Activated T-cell treated with anti-CD3 and anti-CD28 coated beads, Interleukin-2, amount 50 U/mL, for 24 hours (primary cell): Measurements from ENCODE around the gene MGAT1.
"Not testable (repeated sequence)": the region's sequence is repeated elsewhere in the genome, so short reads cannot be mapped to it uniquely, and the experiment has no call there.

Source experiments
- DNase-seq: peaks from one replicate; pipeline ENCODE4 v3.0.0-alpha.2; 2020
- H3K27ac Mint-ChIP-seq: 2 replicates; pipeline ENCODE4 v1.8.0; 2020; ENCODE audit warnings: mild to moderate bottlenecking, mixed read lengths
- H3K27me3 Mint-ChIP-seq: 2 replicates; pipeline ENCODE4 v1.8.0; 2020; ENCODE audit warnings: mixed read lengths
- H3K36me3 Mint-ChIP-seq: 2 replicates; pipeline ENCODE4 v1.8.0; 2020; ENCODE audit warnings: low read depth, mixed read lengths
- H3K4me1 Mint-ChIP-seq: 2 replicates; pipeline ENCODE4 v1.8.0; 2020; ENCODE audit warnings: low read depth, mixed read lengths
- H3K4me3 Mint-ChIP-seq: 2 replicates; pipeline ENCODE4 v1.8.0; 2020; ENCODE audit warnings: mild to moderate bottlenecking, moderate library complexity, mixed read lengths
- H3K9me3 Mint-ChIP-seq: 2 replicates; pipeline ENCODE4 v1.8.0; 2020; ENCODE audit warnings: mixed read lengths

Gene MGAT1

GRCh38 chr5:180788651-180789410 is 13.8 kb downstream of the MGAT1 start:
- peaks cover 44% of the 10 kb centered on the region for H3K4me1 Mint-ChIP-seq
- H3K4me3 Mint-ChIP-seq, H3K9me3 Mint-ChIP-seq, H3K27me3 Mint-ChIP-seq, DNase-seq: not testable (repeated sequence)
- H3K27ac Mint-ChIP-seq = peak overlapping the region; percentile 26
- peaks cover 63% of the 10 kb centered on the region for H3K36me3 Mint-ChIP-seq

GRCh38 chr5:180787711-180788431 is 14.7 kb downstream of the MGAT1 start:
- H3K4me3 Mint-ChIP-seq = no peak overlapping the region
- H3K27ac Mint-ChIP-seq = peak overlapping the region; percentile 85
- H3K27me3 Mint-ChIP-seq = no peaks in the 10 kb centered on the region
- no peak for DNase-seq
- peaks cover 53% of the 10 kb centered on the region for H3K36me3 Mint-ChIP-seq
- peaks cover 41% of the 10 kb centered on the region for H3K4me1 Mint-ChIP-seq
- H3K9me3 Mint-ChIP-seq = no peaks in the 10 kb centered on the region

- Mint-ChIP-seq H3K4me1 (peaks cover 42% of the 10 kb centered on the region), H3K4me3 (no peak overlapping the region), H3K27me3 (no peaks in the 10 kb centered on the region), H3K36me3 (peaks cover 43% of the 10 kb centered on the region), H3K9me3 (no peaks in the 10 kb centered on the region), H3K27ac (peak overlapping the region; percentile 85)
- DNase-seq = no peak
These were observed 15.8 kb downstream of the MGAT1 start for GRCh38 chr5:180786531-180787398.

GRCh38 chr5:180785794-180786221 is 16.8 kb downstream of the MGAT1 start:
- H3K27me3 Mint-ChIP-seq = no peaks in the 10 kb centered on the region
- H3K27ac Mint-ChIP-seq = peak overlapping the region; percentile 85
- no peaks in the 10 kb centered on the region for H3K9me3 Mint-ChIP-seq
- no peak overlapping the region for H3K4me3 Mint-ChIP-seq
- peaks cover 34% of the 10 kb centered on the region for H3K36me3 Mint-ChIP-seq
- H3K4me1 Mint-ChIP-seq = peaks cover 38% of the 10 kb centered on the region
- DNase-seq = no peak

- Mint-ChIP-seq H3K27me3 (no peaks in the 10 kb centered on the region), H3K9me3 (no peaks in the 10 kb centered on the region), H3K4me3 (no peak overlapping the region), H3K4me1 (peaks cover 35% of the 10 kb centered on the region), H3K36me3 (peaks cover 28% of the 10 kb centered on the region), H3K27ac (peak overlapping the region; percentile 85)
- DNase-seq = no peak
These were observed 17.4 kb downstream of the MGAT1 start for GRCh38 chr5:180785121-180785781.

- peaks cover 22% of the 10 kb centered on the region for H3K36me3 Mint-ChIP-seq
- H3K27ac Mint-ChIP-seq = no peak overlapping the region
- no peak overlapping the region for H3K4me3 Mint-ChIP-seq
- peaks cover 34% of the 10 kb centered on the region for H3K4me1 Mint-ChIP-seq
- no peaks in the 10 kb centered on the region for H3K9me3 Mint-ChIP-seq
- peak; percentile 75 for DNase-seq
- H3K27me3 Mint-ChIP-seq = no peaks in the 10 kb centered on the region
These were observed 18.0 kb downstream of the MGAT1 start for GRCh38 chr5:180784497-180785097.

GRCh38 chr5:180783340-180784052 is 19.1 kb downstream of the MGAT1 start:
- peaks cover 12% of the 10 kb centered on the region for H3K36me3 Mint-ChIP-seq
- no peak overlapping the region for H3K27ac Mint-ChIP-seq
- H3K27me3 Mint-ChIP-seq = no peaks in the 10 kb centered on the region
- H3K9me3 Mint-ChIP-seq = no peaks in the 10 kb centered on the region
- H3K4me1 Mint-ChIP-seq = peaks cover 32% of the 10 kb centered on the region
- no peak overlapping the region for H3K4me3 Mint-ChIP-seq
- DNase-seq = no peak

GRCh38 chr5:180782748-180783147 is 19.9 kb downstream of the MGAT1 start:
- Mint-ChIP-seq H3K27me3 (no peaks in the 10 kb centered on the region), H3K4me3 (no peak overlapping the region), H3K36me3 (peaks cover 5% of the 10 kb centered on the region), H3K27ac (no peak overlapping the region), H3K9me3 (no peaks in the 10 kb centered on the region), H3K4me1 (peaks cover 29% of the 10 kb centered on the region)
- no peak for DNase-seq

GRCh38 chr5:180781900-180782326 is 20.7 kb downstream of the MGAT1 start:
- not testable (repeated sequence) for H3K36me3 Mint-ChIP-seq, H3K9me3 Mint-ChIP-seq, H3K27ac Mint-ChIP-seq, H3K4me3 Mint-ChIP-seq, H3K27me3 Mint-ChIP-seq, DNase-seq
- H3K4me1 Mint-ChIP-seq = peaks cover 24% of the 10 kb centered on the region

- H3K27ac Mint-ChIP-seq = no peak overlapping the region
- no peaks in the 10 kb centered on the region for H3K36me3 Mint-ChIP-seq
- H3K4me3 Mint-ChIP-seq = no peak overlapping the region
These were observed 22.5 kb downstream of the MGAT1 start for GRCh38 chr5:180779985-180780610.

GRCh38 chr5:180777475-180777874 is 25.1 kb downstream of the MGAT1 start:
- H3K9me3 Mint-ChIP-seq = peaks cover 6% of the 10 kb centered on the region
- DNase-seq = no peak
- H3K4me1 Mint-ChIP-seq = no peaks in the 10 kb centered on the region
- H3K27ac Mint-ChIP-seq = no peak overlapping the region
- no peaks in the 10 kb centered on the region for H3K36me3 Mint-ChIP-seq
- no peak overlapping the region for H3K4me3 Mint-ChIP-seq
- peaks cover 20% of the 10 kb centered on the region for H3K27me3 Mint-ChIP-seq

More at GRCh38 chr5:180779985-180780610, 22.5 kb downstream of the MGAT1 start:
- H3K27me3 Mint-ChIP-seq = peaks cover 4% of the 10 kb centered on the region
- H3K4me1 Mint-ChIP-seq = peaks cover 8% of the 10 kb centered on the region
- H3K9me3 Mint-ChIP-seq = no peaks in the 10 kb centered on the region
- DNase-seq = no peak

GRCh38 chr5:180776376-180776775 is 26.2 kb downstream of the MGAT1 start:
- DNase-seq = no peak
- Mint-ChIP-seq H3K4me3 (no peak overlapping the region), H3K9me3 (peaks cover 11% of the 10 kb centered on the region), H3K27ac (no peak overlapping the region), H3K36me3 (no peaks in the 10 kb centered on the region), H3K27me3 (peaks cover 20% of the 10 kb centered on the region), H3K4me1 (no peaks in the 10 kb centered on the region)

GRCh38 chr5:180775624-180776023 is 27.0 kb downstream of the MGAT1 start:
- DNase-seq = no peak
- H3K27me3 Mint-ChIP-seq = peaks cover 20% of the 10 kb centered on the region
- no peaks in the 10 kb centered on the region for H3K4me1 Mint-ChIP-seq
- no peak overlapping the region for H3K4me3 Mint-ChIP-seq
- H3K27ac Mint-ChIP-seq = no peak overlapping the region
- H3K36me3 Mint-ChIP-seq = no peaks in the 10 kb centered on the region
- peaks cover 11% of the 10 kb centered on the region for H3K9me3 Mint-ChIP-seq
